IPS-20b (cell line): ENCODE measurements around the gene MAP1LC3B.

ENCODE experiments used
- H3K27ac ChIP-seq: one replicate; pipeline ENCODE4 v1.5.1; 2013; ENCODE audit warnings: low read length
- H3K27me3 ChIP-seq: 2 replicates; pipeline ENCODE4 v1.6.1; 2013; ENCODE audit warnings: mild to moderate bottlenecking, low read length, inconsistent platforms; ENCODE audit not compliant: insufficient read depth
- H3K36me3 ChIP-seq: 2 replicates; pipeline ENCODE4 v1.6.1; 2013; ENCODE audit warnings: low read depth, mild to moderate bottlenecking, inconsistent platforms, low read length, moderate library complexity; ENCODE audit not compliant: insufficient read depth
- H3K4me1 ChIP-seq: 2 replicates; pipeline ENCODE4 v1.6.1; 2013; ENCODE audit warnings: mild to moderate bottlenecking, control low read depth, inconsistent platforms, low read length, moderate library complexity; ENCODE audit not compliant: insufficient read depth
- H3K4me3 ChIP-seq: 2 replicates; pipeline ENCODE4 v1.5.1; 2013; ENCODE audit warnings: mild to moderate bottlenecking, low read length, inconsistent platforms
- H3K9ac ChIP-seq: 2 replicates; pipeline ENCODE4 v1.6.1; 2013; ENCODE audit warnings: low read depth, mild to moderate bottlenecking, inconsistent platforms, low read length, moderate library complexity
- H3K9me3 ChIP-seq: 2 replicates; pipeline ENCODE4 v1.6.1; 2013; ENCODE audit warnings: mild to moderate bottlenecking, low read depth, low read length, inconsistent platforms; ENCODE audit not compliant: insufficient read depth

Gene MAP1LC3B

DNA sequence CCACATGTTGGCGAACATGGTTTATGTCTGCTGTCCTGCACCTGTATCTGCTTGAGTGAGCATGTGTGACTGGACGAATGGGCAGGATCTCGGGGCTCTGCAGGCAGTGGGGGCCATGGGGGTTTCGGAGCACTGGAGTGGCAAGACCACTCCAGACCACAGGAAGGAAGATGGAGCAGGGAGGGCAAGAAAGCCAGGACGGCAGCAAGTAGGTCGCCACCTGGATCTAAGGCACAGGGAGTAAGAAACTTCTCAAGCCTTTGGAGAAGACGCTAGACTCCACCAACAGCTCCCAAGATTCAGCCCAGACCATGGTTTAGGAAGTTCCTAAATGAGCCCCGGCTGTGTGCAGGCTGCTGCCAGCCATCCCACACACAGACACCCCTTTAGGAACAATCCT lies 42.1 kb upstream of the MAP1LC3B start:
- H3K4me1 ChIP-seq = peaks cover 5% of the 10 kb centered on the region; the same call in 1 of the 2 replicates
- no peak overlapping the region for H3K9ac ChIP-seq
- 0 out of 2 replicates have a peak, but pooled peaks cover 8% of the 10 kb centered on the region for H3K36me3 ChIP-seq
- H3K27me3 ChIP-seq = no peaks in the 10 kb centered on the region
- H3K27ac ChIP-seq = no peak overlapping the region
- H3K9me3 ChIP-seq = no peaks in the 10 kb centered on the region
- no peak overlapping the region for H3K4me3 ChIP-seq

- H3K36me3 ChIP-seq = 0 out of 2 replicates have a peak, but pooled peaks cover 8% of the 10 kb centered on the region
- H3K9ac ChIP-seq = no peak overlapping the region
- H3K27ac ChIP-seq = no peak overlapping the region
- H3K9me3 ChIP-seq = no peaks in the 10 kb centered on the region
- no peak overlapping the region for H3K4me3 ChIP-seq
- no peaks in the 10 kb centered on the region; the same call in 1 of the 2 replicates for H3K4me1 ChIP-seq
- H3K27me3 ChIP-seq = no peaks in the 10 kb centered on the region
Measured at GRCh38 chr16:87350681-87351319, 41.3 kb upstream of the MAP1LC3B start.

DNA sequence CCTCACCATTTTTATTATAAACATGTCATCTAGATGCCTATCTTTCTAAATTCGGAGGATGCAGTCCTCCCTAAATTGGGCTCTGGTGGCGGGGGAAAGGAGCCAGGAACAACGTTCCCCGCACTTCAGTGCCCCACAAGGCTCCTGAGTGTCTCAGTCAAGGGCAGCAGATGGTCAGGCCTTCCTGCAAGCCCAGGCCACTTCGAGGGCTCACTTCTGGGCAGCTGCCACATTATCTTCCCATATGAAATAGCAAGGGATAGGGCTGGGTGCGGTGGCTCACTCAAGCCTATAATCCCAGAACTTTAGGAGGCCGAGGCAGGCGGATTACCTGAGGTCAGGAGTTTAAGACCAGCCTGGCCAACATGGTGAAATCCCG lies 40.8 kb upstream of the MAP1LC3B start:
- H3K9me3 ChIP-seq = no peaks in the 10 kb centered on the region
- no peak overlapping the region for H3K4me3 ChIP-seq
- H3K27me3 ChIP-seq = no peaks in the 10 kb centered on the region
- H3K27ac ChIP-seq = no peak overlapping the region
- no peak overlapping the region for H3K9ac ChIP-seq
- 0 out of 2 replicates have a peak, but pooled peaks cover 8% of the 10 kb centered on the region for H3K36me3 ChIP-seq
- no peaks in the 10 kb centered on the region for H3K4me1 ChIP-seq

DNA sequence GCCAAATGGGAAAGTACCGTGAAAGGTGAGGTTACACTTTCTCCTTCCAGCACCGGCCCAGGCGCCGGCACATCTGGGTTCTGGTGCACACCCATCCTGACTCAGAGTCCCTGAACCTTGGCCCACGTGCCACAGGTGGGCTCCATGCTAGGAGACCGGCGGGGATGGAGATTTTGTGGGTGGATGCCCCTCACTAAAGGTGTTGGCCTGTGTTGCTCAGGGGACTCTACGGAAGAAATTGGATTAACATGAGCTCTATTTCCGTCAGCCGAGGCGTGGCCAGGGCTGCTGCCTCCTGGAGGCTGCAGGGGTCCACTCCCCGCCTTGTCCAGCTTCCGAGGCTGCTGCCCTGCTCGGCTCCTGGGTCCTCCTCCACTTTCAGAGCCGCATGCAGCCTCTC lies 39.3 kb upstream of the MAP1LC3B start:
- Histone ChIP-seq H3K9me3 (no peaks in the 10 kb centered on the region), H3K4me3 (no peak overlapping the region), H3K27ac (no peak overlapping the region), H3K36me3 (peaks cover 2% of the 10 kb centered on the region; the same call in 1 of the 2 replicates), H3K4me1 (no peaks in the 10 kb centered on the region), H3K27me3 (no peaks in the 10 kb centered on the region), H3K9ac (no peak overlapping the region)

DNA sequence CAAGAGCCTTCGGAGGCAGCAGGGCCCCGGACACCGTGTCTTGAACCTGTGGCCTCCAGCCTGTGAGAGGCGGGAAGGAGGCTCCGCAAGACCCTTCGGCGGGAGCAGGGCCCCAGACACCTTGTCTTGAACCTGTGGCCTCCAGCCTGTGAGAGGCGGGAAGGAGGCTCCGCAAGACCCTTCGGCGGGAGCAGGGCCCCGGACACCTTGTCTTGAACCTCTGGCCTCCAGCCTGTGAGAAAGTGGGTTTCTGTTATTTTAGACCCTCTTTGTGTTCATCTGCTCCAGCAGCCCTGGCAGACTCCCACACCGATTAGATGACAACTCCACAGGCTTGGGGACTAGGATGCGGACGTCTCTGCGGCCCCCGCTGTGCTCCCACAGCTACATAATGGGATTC lies 38.5 kb upstream of the MAP1LC3B start:
- Histone ChIP-seq H3K27me3 (no peaks in the 10 kb centered on the region), H3K36me3 (peaks cover 9% of the 10 kb centered on the region; the same call in 1 of the 2 replicates), H3K4me3 (no peak overlapping the region), H3K4me1 (no peaks in the 10 kb centered on the region), H3K27ac (no peak overlapping the region), H3K9ac (no peak overlapping the region), H3K9me3 (no peaks in the 10 kb centered on the region)

DNA sequence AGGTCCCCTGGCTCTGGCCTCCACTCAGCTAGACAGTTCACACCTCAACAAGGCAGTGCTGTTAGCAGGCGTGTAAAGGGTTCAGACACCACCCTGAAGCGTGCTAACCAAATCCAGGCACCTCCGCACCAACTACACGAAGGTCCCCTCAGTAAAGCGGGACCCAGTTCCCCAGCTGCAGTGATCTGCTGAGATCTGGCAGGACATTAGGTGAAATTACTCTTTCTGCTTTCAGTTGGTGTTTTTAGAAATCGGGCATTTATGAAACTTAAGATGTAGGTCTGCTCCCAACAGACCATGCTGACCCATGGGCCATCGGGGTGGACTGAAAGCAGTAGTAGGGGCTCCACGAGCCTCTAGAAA lies 35.7 kb upstream of the MAP1LC3B start:
- no peak overlapping the region for H3K27ac ChIP-seq
- H3K4me3 ChIP-seq = no peak overlapping the region
- peaks cover 29% of the 10 kb centered on the region for H3K36me3 ChIP-seq
- no peaks in the 10 kb centered on the region for H3K9me3 ChIP-seq
- no peaks in the 10 kb centered on the region for H3K4me1 ChIP-seq
- no peak overlapping the region for H3K9ac ChIP-seq
- no peaks in the 10 kb centered on the region for H3K27me3 ChIP-seq

DNA sequence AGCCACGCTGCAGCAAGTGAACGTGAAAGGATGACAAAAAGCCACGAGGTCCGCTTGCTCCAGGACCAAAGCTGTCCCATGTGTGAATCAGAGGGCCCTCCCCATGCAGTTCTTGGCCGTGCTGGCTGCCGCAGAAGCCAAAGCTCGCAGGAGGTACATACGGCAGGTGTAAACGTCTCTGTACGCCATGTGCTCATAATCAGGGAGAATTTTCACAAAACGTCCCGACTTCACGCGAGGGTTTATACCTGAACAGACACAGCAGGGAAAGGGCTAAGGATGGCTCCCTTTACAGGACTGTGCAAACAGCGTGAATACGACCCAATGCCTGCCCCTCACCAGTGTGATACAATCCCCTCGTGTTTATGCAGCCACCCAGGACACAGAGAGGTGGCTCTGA lies 33.9 kb upstream of the MAP1LC3B start:
- Histone ChIP-seq H3K4me1 (no peaks in the 10 kb centered on the region), H3K9ac (no peak overlapping the region), H3K4me3 (no peak overlapping the region), H3K27me3 (no peaks in the 10 kb centered on the region), H3K36me3 (peaks cover 29% of the 10 kb centered on the region), H3K9me3 (no peaks in the 10 kb centered on the region), H3K27ac (no peak overlapping the region)

DNA sequence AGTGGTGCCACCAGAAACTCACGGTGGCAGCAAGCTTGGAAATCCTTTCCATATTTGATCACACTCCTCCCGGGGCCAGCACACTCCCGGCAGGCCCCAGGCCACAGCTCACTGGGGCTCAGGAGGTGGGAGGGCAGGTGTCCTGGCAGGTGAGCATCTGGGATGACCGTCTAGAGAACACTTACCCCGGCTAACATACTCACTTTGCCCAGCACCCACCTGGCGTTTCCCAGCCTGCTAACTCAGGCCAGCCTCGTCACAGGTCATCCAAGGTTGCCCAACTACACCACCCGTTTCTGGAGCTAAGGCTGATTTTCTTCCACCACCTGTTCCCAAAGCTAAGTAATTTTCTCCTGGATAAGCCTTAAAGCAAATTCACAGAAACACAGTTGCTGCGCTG lies 33.4 kb upstream of the MAP1LC3B start:
- no peak overlapping the region for H3K4me3 ChIP-seq
- H3K27ac ChIP-seq = no peak overlapping the region
- H3K9me3 ChIP-seq = no peaks in the 10 kb centered on the region
- H3K4me1 ChIP-seq = no peaks in the 10 kb centered on the region
- peaks cover 29% of the 10 kb centered on the region for H3K36me3 ChIP-seq
- no peaks in the 10 kb centered on the region for H3K27me3 ChIP-seq
- no peak overlapping the region for H3K9ac ChIP-seq

- Histone ChIP-seq H3K27ac (no peak overlapping the region), H3K9me3 (no peaks in the 10 kb centered on the region), H3K9ac (no peak overlapping the region), H3K27me3 (no peaks in the 10 kb centered on the region), H3K36me3 (peaks cover 29% of the 10 kb centered on the region), H3K4me3 (no peak overlapping the region), H3K4me1 (no peaks in the 10 kb centered on the region)
Measured at GRCh38 chr16:87359121-87359520, 33.0 kb upstream of the MAP1LC3B start.

- Histone ChIP-seq H3K4me1 (no peaks in the 10 kb centered on the region), H3K9me3 (no peaks in the 10 kb centered on the region), H3K4me3 (no peak overlapping the region), H3K36me3 (peaks cover 29% of the 10 kb centered on the region), H3K27ac (no peak overlapping the region), H3K9ac (no peak overlapping the region), H3K27me3 (no peaks in the 10 kb centered on the region)
Measured at GRCh38 chr16:87360862-87361610, 31.1 kb upstream of the MAP1LC3B start.

GRCh38 chr16:87361916-87362619 lies 30.1 kb upstream of the MAP1LC3B start:
- no peak overlapping the region for H3K4me3 ChIP-seq
- no peaks in the 10 kb centered on the region for H3K9me3 ChIP-seq
- H3K4me1 ChIP-seq = no peaks in the 10 kb centered on the region
- H3K27ac ChIP-seq = no peak overlapping the region
- H3K27me3 ChIP-seq = no peaks in the 10 kb centered on the region
- peaks cover 29% of the 10 kb centered on the region for H3K36me3 ChIP-seq
- H3K9ac ChIP-seq = no peak overlapping the region
